Measurements from ENCODE around the gene ROR1. TPM values are rescaled to one million over a fixed set of nuclear protein-coding genes. Genes with fewer than 3 reads are reported as not detected.

Gene ROR1
- total and polyA plus RNA-seq, 10 of the 15 experiments (the other 5 are each of a cell fraction or from before 2014, with no cell fraction given), result 0.02 to 0.08 (median 0.05) TPM; not detected in 6

DNA sequence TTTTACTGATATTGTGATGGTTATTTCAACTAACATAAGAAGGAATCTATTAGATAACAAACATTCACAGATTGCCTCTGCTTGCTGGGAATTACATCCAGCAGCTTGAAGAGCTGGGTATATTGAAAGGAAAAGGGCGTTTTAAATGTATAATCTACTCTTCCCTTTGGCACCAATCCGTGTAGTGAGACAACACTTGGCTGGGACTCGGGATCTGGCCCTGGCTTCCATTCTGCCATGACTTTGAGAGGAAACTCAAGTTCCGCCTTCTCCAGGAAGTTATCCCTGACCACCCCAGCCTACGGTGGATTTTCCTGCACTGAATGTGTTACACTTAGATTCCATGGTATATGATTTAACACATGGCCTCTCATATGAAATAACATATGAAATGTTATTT is 342.7 kb downstream of the ROR1 start:
- H3K9me3 ChIP-seq (replicated peaks; ENCODE audit: control insufficient read depth, insufficient read depth, low read length), result no peaks in the 10 kb centered on the region
- H3K4me1 ChIP-seq (ENCODE audit: control insufficient read depth, insufficient read depth, low read length), result no peaks in the 10 kb centered on the region
- no peak overlapping the region for H3K4me2 ChIP-seq (ENCODE audit: control insufficient read depth, insufficient read depth)
- RAD21 ChIA-PET (ENCODE audit: unreplicated experiment), result interaction anchor here (1.2 to 1.7 kb wide), 2 partner anchors 11 to 129 kb away, joined by 3 to 5 read pairs; no protein-coding TSS in a partner anchor
- no peaks in the 10 kb centered on the region for H3K79me2 ChIP-seq (ENCODE audit: control insufficient read depth, insufficient read depth, low read length)
- CTCF ChIA-PET, result interaction anchor here (1.0 to 2.5 kb wide), 7 partner anchors 8 to 425 kb away, joined by 3 to 13 read pairs (median 4); no protein-coding TSS in a partner anchor
- no peaks in the 10 kb centered on the region for H3K36me3 ChIP-seq (ENCODE audit: control insufficient read depth in 2 of 2, insufficient read depth in 2 of 2, low read length in 1 of 2)
- BruUV-seq (replicated peaks), result no TSS peak
- H3K27me3 ChIP-seq (replicated peaks in 1 of 2; ENCODE audit: control insufficient read depth in 2 of 2, insufficient read depth in 2 of 2, low read length in 1 of 2), result no peaks in the 10 kb centered on the region; a peak in 1 of 4 replicates
- in situ Hi-C loops (cut with MboI) (no loop called here), intact Hi-C loops (cut with micrococcal nuclease; ENCODE audit: unreplicated experiment) (no loop called here)
- H3K9ac ChIP-seq (ENCODE audit: control insufficient read depth, insufficient read depth, low read length), result no peak overlapping the region
- POLR2A ChIA-PET, result no interaction called here
- WGBS (ENCODE audit: insufficient coverage, insufficient replicate concordance, low lambda C conversion rate, missing lambda C conversion rate), result 26% methylated on average over 5 of the region's 5 CpGs
- H4K20me1 ChIP-seq (ENCODE audit: control insufficient read depth, insufficient read depth), result no peaks in the 10 kb centered on the region
- DNase-seq (ENCODE audit: low read depth, low spot score) (no peak), ATAC-seq (no peak), FAIRE-seq (no peak)
- no peak overlapping the region for H3K4me3 ChIP-seq
- no peak overlapping the region for H2AFZ ChIP-seq (ENCODE audit: control insufficient read depth, low read depth, low read length)
- SMC1A ChIA-PET (ENCODE audit: uncharacterized antibody, unreplicated experiment), result interaction anchor here (0.9 to 2.1 kb wide), 5 partner anchors 17 to 424 kb away, joined by 3 to 5 read pairs (median 4); no protein-coding TSS in a partner anchor
- no peak overlapping the region for H3K27ac ChIP-seq (ENCODE audit: control insufficient read depth, insufficient read depth)
- TF ChIP-seq BHLHE40 (IDR thresholded peaks at IDR 0.05; ENCODE audit: borderline replicate concordance in 1 of 2, low read depth in 2 of 2, low read length in 1 of 2) (no peak), KAT2A (conservative IDR thresholded peaks at IDR 0.05; ENCODE audit: control insufficient read depth, low read depth, low read length) (no peak), YBX1 (IDR thresholded peaks at IDR 0.05) (no peak), RB1 (IDR thresholded peaks at IDR 0.05; ENCODE audit: borderline replicate concordance) (no peak), STAT3 (IDR thresholded peaks at IDR 0.05; ENCODE audit: low read depth, low read length) (no peak), SMAD5 (IDR thresholded peaks at IDR 0.05; ENCODE audit: low read depth) (no peak), MEF2B (IDR thresholded peaks at IDR 0.05; ENCODE audit: partially characterized antibody, poor library complexity, severe bottlenecking) (no peak), TBL1XR1 (IDR thresholded peaks at IDR 0.05; ENCODE audit: low read depth, low read length) (no peak), CREM (IDR thresholded peaks at IDR 0.05; ENCODE audit: low read depth) (no peak), SP1 (IDR thresholded peaks at IDR 0.05; ENCODE audit: low read depth, low read length) (no peak), MYC (IDR thresholded peaks at IDR 0.05; ENCODE audit: insufficient read depth, insufficient read length, insufficient replicate concordance, low read length, severe bottlenecking) (no peak)
- TF ChIP-seq, protein P1, sequence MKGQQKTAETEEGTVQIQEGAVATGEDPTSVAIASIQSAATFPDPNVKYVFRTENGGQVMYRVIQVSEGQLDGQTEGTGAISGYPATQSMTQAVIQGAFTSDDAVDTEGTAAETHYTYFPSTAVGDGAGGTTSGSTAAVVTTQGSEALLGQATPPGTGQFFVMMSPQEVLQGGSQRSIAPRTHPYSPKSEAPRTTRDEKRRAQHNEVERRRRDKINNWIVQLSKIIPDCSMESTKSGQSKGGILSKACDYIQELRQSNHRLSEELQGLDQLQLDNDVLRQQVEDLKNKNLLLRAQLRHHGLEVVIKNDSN (IDR thresholded peaks at IDR 0.05; ENCODE audit: borderline replicate concordance, extremely low read length, insufficient read depth, low read depth, low read length), result no peak
- TF ChIP-seq, protein P2, sequence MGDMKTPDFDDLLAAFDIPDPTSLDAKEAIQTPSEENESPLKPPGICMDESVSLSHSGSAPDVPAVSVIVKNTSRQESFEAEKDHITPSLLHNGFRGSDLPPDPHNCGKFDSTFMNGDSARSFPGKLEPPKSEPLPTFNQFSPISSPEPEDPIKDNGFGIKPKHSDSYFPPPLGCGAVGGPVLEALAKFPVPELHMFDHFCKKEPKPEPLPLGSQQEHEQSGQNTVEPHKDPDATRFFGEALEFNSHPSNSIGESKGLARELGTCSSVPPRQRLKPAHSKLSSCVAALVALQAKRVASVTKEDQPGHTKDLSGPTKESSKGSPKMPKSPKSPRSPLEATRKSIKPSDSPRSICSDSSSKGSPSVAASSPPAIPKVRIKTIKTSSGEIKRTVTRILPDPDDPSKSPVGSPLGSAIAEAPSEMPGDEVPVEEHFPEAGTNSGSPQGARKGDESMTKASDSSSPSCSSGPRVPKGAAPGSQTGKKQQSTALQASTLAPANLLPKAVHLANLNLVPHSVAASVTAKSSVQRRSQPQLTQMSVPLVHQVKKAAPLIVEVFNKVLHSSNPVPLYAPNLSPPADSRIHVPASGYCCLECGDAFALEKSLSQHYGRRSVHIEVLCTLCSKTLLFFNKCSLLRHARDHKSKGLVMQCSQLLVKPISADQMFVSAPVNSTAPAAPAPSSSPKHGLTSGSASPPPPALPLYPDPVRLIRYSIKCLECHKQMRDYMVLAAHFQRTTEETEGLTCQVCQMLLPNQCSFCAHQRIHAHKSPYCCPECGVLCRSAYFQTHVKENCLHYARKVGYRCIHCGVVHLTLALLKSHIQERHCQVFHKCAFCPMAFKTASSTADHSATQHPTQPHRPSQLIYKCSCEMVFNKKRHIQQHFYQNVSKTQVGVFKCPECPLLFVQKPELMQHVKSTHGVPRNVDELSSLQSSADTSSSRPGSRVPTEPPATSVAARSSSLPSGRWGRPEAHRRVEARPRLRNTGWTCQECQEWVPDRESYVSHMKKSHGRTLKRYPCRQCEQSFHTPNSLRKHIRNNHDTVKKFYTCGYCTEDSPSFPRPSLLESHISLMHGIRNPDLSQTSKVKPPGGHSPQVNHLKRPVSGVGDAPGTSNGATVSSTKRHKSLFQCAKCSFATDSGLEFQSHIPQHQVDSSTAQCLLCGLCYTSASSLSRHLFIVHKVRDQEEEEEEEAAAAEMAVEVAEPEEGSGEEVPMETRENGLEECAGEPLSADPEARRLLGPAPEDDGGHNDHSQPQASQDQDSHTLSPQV (IDR thresholded peaks at IDR 0.05), result no peak
- TF ChIP-seq, protein P3, sequence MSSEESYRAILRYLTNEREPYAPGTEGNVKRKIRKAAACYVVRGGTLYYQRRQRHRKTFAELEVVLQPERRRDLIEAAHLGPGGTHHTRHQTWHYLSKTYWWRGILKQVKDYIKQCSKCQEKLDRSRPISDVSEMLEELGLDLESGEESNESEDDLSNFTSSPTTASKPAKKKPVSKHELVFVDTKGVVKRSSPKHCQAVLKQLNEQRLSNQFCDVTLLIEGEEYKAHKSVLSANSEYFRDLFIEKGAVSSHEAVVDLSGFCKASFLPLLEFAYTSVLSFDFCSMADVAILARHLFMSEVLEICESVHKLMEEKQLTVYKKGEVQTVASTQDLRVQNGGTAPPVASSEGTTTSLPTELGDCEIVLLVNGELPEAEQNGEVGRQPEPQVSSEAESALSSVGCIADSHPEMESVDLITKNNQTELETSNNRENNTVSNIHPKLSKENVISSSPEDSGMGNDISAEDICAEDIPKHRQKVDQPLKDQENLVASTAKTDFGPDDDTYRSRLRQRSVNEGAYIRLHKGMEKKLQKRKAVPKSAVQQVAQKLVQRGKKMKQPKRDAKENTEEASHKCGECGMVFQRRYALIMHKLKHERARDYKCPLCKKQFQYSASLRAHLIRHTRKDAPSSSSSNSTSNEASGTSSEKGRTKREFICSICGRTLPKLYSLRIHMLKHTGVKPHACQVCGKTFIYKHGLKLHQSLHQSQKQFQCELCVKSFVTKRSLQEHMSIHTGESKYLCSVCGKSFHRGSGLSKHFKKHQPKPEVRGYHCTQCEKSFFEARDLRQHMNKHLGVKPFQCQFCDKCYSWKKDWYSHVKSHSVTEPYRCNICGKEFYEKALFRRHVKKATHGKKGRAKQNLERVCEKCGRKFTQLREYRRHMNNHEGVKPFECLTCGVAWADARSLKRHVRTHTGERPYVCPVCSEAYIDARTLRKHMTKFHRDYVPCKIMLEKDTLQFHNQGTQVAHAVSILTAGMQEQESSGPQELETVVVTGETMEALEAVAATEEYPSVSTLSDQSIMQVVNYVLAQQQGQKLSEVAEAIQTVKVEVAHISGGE (CRISPR knock-in tag; IDR thresholded peaks at IDR 0.05), result no peak
- TF ChIP-seq, protein P4, sequence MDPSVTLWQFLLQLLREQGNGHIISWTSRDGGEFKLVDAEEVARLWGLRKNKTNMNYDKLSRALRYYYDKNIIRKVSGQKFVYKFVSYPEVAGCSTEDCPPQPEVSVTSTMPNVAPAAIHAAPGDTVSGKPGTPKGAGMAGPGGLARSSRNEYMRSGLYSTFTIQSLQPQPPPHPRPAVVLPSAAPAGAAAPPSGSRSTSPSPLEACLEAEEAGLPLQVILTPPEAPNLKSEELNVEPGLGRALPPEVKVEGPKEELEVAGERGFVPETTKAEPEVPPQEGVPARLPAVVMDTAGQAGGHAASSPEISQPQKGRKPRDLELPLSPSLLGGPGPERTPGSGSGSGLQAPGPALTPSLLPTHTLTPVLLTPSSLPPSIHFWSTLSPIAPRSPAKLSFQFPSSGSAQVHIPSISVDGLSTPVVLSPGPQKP (IDR thresholded peaks at IDR 0.05; ENCODE audit: low read depth, low read length), result no peak
